Measurements from ENCODE around the gene SEPHS1. TPM values are rescaled to one million over a fixed set of nuclear protein-coding genes. Genes with fewer than 3 reads are reported as not detected.

SEPHS1 gene
- total and polyA plus RNA-seq, 2 donors (not counting 3 experiments of a cell fraction or from before 2014, with no cell fraction given), result 40.6 to 55.4 TPM

DNA sequence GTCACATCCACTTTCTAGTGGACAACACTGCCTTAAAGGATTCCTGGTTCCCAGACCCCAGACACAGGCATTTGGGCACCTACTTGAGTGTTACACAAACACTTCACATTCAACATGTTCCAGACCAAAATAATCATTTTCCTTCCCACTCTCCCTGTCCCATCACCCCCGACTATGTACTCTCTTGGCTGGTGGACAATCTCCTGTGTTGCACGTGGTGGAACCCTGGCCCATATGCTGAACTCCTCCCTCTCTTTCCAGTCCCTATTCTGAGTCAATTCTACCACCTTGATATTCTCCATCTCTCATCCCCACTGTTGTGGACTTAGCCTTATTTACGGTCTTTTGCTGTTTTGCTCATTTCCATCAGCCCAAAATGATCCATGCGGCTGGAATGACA is 8.3 kb upstream of the SEPHS1 start:
- H3K4me3 ChIP-seq (replicated peaks in 1 of 3; ENCODE audit: insufficient read depth in 1 of 3, low read depth in 1 of 3, low read length in 3 of 3), result no peak overlapping the region
- no peaks in the 10 kb centered on the region for H4K20me1 ChIP-seq (replicated peaks; ENCODE audit: control insufficient read depth, extremely low read depth, insufficient read depth, low read length)
- POLR2A ChIA-PET, result no interaction called here
- no peak overlapping the region for H3K27ac ChIP-seq (ENCODE audit: insufficient read depth, low read depth, low read length)
- dilution Hi-C loops (cut with MboI; ENCODE audit: extremely low pct_ligation_motif_present, low sequenced_read_pairs), result no loop called here
- no peaks in the 10 kb centered on the region for H3K79me2 ChIP-seq (ENCODE audit: control insufficient read depth, insufficient read depth, low read length)
- DNase-seq (ENCODE audit: low read depth, low spot score) (no peak), FAIRE-seq (no peak)
- H3K9me3 ChIP-seq (replicated peaks; ENCODE audit: control insufficient read depth, insufficient read depth, low read length), result no peaks in the 10 kb centered on the region
- H3K9me1 ChIP-seq (replicated peaks; ENCODE audit: control insufficient read depth, extremely low read depth, insufficient read depth, low read length), result no peaks in the 10 kb centered on the region
- H3K36me3 ChIP-seq (ENCODE audit: control insufficient read depth in 2 of 2, extremely low read depth in 1 of 2, insufficient read depth in 2 of 2, low read length in 2 of 2), result no peaks in the 10 kb centered on the region
- TF ChIP-seq MYC (IDR thresholded peaks at IDR 0.05; ENCODE audit: low read depth, low read length), result no peak
- no peak for TF ChIP-seq JUN (IDR thresholded peaks at IDR 0.05; ENCODE audit: borderline replicate concordance, insufficient read depth, insufficient read length, low read depth)
- no peak for TF ChIP-seq EZH2 (IDR thresholded peaks at IDR 0.05; ENCODE audit: borderline replicate concordance, low read depth, low read length, severe bottlenecking)
- TF ChIP-seq POLR2A (IDR thresholded peaks at IDR 0.05; ENCODE audit: low read depth, low read length), result no peak
- no peak for TF ChIP-seq FOS (IDR thresholded peaks at IDR 0.05; ENCODE audit: borderline replicate concordance, insufficient read depth, low read length)
- TF ChIP-seq CTCF (IDR thresholded peaks at IDR 0.05; ENCODE audit: extremely low read depth in 1 of 2, insufficient read depth in 1 of 2, low read depth in 1 of 2, low read length in 2 of 2), result no peak
- no peak for TF ChIP-seq GATA2 (IDR thresholded peaks at IDR 0.05; ENCODE audit: insufficient read depth, insufficient read length, low read depth, low read length)
- TF ChIP-seq POLR2AphosphoS5 (IDR thresholded peaks at IDR 0.05; ENCODE audit: insufficient read depth, low read depth, low read length), result no peak
- TF ChIP-seq MAX (IDR thresholded peaks at IDR 0.05; ENCODE audit: insufficient read depth, insufficient read length), result no peak
- H3K27me3 ChIP-seq (ENCODE audit: control insufficient read depth in 2 of 2, insufficient read depth in 2 of 2, low read length in 2 of 2), result peaks cover 25 to 29% of the 10 kb centered on the region in 2 experiments
- no peak overlapping the region for H3K9ac ChIP-seq (replicated peaks; ENCODE audit: extremely low read depth, insufficient read depth, low read length)
- no peak overlapping the region for H3K4me2 ChIP-seq (ENCODE audit: insufficient read depth, low read length)
- intact Hi-C loops (cut with micrococcal nuclease), result no loop called here
- no peaks in the 10 kb centered on the region for H3K4me1 ChIP-seq (ENCODE audit: control insufficient read depth, extremely low read depth, insufficient read depth, low read length)
- no TSS peak for BruUV-seq (replicated peaks)
- H2AFZ ChIP-seq (ENCODE audit: low read depth, low read length), result no peak overlapping the region
- CTCF ChIA-PET, result interaction anchor here (2.0 kb wide), 1 partner anchor 16 kb away, joined by 6 read pairs; no protein-coding TSS in a partner anchor

Measured in endothelial cell of umbilical vein (primary cell).